Spleen (tissue), 7 donors: ENCODE data around the gene NECTIN1.

ENCODE experiments used
- POLR2AphosphoS5 ChIP-seq, 3 donors: sonication (generic); formaldehyde crosslinking; IDR thresholded peaks; one replicate each; pipeline ENCODE4 v1.5.1; 2017; ENCODE audit warnings: antibody characterized with exemption in 3 of 3
- TF ChIP-seq, protein P1 (sequence below), 11 experiments: fragments of 200-600 bp in 7 of 11; fragments of 450-650 bp in 4 of 11; sonication (generic) in 4 of 11; IDR thresholded peaks in 8 of 11; conservative IDR thresholded peaks in 3 of 11; 1 replicate in 7 of 11; 2 replicates in 4 of 11; pipeline versions ENCODE4 v1.4.0 to v1.8.0; 2016 to 2021; ENCODE audit warnings: antibody characterized with exemption in 11 of 11, inconsistent platforms in 4 of 11, mild to moderate bottlenecking in 1 of 11
- donor health status: DM: no; HTN: no; CAD: no; lungs with moderate emphysema.
- donor health status: DM: no; HTN: no; CAD: no.
- donor health status: DM: no; HTN: no; CAD: no.

DNA sequence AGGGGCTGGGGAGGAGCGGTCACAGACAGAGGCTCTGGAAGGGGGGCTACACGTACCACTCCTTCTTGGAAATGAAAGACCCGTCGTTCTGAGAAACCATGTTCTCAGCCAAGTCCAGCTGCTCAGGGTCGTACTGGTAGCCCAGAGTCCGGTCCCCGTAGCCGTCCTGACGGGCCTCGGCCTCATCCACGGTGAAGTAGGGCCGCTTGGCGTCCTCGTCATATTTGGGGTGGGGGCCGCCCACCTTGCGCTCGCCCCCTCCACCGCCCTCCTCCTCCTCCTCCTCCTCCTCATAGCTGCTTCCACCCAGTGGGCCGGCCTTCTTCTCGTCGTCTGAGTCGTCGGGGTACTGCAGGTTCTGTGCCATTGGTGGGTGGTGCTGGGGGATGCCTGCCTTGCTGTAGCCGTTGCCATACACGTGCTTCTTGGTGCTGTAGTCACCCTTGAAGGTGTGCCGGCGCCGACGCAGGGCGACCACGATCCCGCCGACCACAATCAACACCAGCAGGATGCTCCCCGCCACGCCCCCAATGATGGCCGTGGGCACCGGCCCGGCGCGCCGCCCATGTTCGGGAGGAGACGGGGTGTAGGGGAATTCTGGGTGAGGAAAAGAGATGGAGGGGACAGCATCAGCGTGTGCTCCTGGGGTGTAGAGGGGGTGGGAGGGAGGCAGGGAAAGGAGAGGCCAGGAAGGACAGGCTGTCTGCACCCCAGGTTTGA, 64.1 kb downstream of the NECTIN1 start:
- no peak for TF ChIP-seq POLR2AphosphoS5 (IDR thresholded peaks at IDR 0.05)
- TF ChIP-seq, protein P1, sequence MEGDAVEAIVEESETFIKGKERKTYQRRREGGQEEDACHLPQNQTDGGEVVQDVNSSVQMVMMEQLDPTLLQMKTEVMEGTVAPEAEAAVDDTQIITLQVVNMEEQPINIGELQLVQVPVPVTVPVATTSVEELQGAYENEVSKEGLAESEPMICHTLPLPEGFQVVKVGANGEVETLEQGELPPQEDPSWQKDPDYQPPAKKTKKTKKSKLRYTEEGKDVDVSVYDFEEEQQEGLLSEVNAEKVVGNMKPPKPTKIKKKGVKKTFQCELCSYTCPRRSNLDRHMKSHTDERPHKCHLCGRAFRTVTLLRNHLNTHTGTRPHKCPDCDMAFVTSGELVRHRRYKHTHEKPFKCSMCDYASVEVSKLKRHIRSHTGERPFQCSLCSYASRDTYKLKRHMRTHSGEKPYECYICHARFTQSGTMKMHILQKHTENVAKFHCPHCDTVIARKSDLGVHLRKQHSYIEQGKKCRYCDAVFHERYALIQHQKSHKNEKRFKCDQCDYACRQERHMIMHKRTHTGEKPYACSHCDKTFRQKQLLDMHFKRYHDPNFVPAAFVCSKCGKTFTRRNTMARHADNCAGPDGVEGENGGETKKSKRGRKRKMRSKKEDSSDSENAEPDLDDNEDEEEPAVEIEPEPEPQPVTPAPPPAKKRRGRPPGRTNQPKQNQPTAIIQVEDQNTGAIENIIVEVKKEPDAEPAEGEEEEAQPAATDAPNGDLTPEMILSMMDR (IDR thresholded peaks at IDR 0.05 in 8 of 11, conservative IDR thresholded peaks at IDR 0.05 in 3 of 11) = no peak
